ENCODE measurements around the gene HNRNPF. TPM values are rescaled to one million over a fixed set of nuclear protein-coding genes. Genes with fewer than 3 reads are reported as not detected.
"Not testable (repeated sequence)": the region's sequence is repeated elsewhere in the genome, so short reads cannot be mapped to it uniquely, and the experiment has no call there.

Gene HNRNPF
- total RNA-seq, 2 donors from 2014 or later, result 57.8 to 78.7 TPM

GRCh38 chr10:43448742-43449141, 39.8 kb upstream of the HNRNPF start:
- Histone ChIP-seq H3K4me3 (no peak overlapping the region), H3K27me3 (no peaks in the 10 kb centered on the region), H3K4me1 (no peaks in the 10 kb centered on the region), H3K36me3 (no peaks in the 10 kb centered on the region), H3K9me3 (no peaks in the 10 kb centered on the region), H3K27ac (no peak overlapping the region)
- no peak for DNase-seq (ENCODE audit: low spot score)
- no peak for TF ChIP-seq CTCF (IDR thresholded peaks at IDR 0.05)

- H3K27me3 ChIP-seq; H3K27ac ChIP-seq; H3K4me1 ChIP-seq; H3K4me3 ChIP-seq; H3K9me3 ChIP-seq; DNase-seq (ENCODE audit: low spot score); H3K36me3 ChIP-seq: not testable (repeated sequence)
These were observed 37.4 kb upstream of the HNRNPF start for GRCh38 chr10:43446219-43447017.

GRCh38 chr10:43444897-43445466, 36.0 kb upstream of the HNRNPF start:
- DNase-seq (ENCODE audit: low spot score), result no peak
- Histone ChIP-seq H3K4me3 (no peak overlapping the region), H3K4me1 (no peaks in the 10 kb centered on the region), H3K9me3 (no peaks in the 10 kb centered on the region), H3K27ac (no peak overlapping the region), H3K27me3 (no peaks in the 10 kb centered on the region), H3K36me3 (no peaks in the 10 kb centered on the region)
- no peak for TF ChIP-seq CTCF (IDR thresholded peaks at IDR 0.05)

- no peak for DNase-seq (ENCODE audit: low spot score)
- Histone ChIP-seq H3K9me3 (no peaks in the 10 kb centered on the region), H3K27ac (no peak overlapping the region), H3K4me1 (no peaks in the 10 kb centered on the region), H3K27me3 (no peaks in the 10 kb centered on the region), H3K4me3 (no peak overlapping the region), H3K36me3 (no peaks in the 10 kb centered on the region)
- no peak for TF ChIP-seq CTCF (IDR thresholded peaks at IDR 0.05)
These were observed 35.3 kb upstream of the HNRNPF start for GRCh38 chr10:43444323-43444722.

- Histone ChIP-seq H3K27ac (no peak overlapping the region), H3K36me3 (no peaks in the 10 kb centered on the region), H3K9me3 (no peaks in the 10 kb centered on the region), H3K4me3 (no peak overlapping the region), H3K27me3 (no peaks in the 10 kb centered on the region), H3K4me1 (peaks cover 0 to 7% of the 10 kb centered on the region in 2 donors)
- TF ChIP-seq CTCF (IDR thresholded peaks at IDR 0.05), result no peak
- no peak for DNase-seq (ENCODE audit: low spot score)
These were observed 31.6 kb upstream of the HNRNPF start for GRCh38 chr10:43440463-43441134.

- no peaks in the 10 kb centered on the region for H3K9me3 ChIP-seq
- TF ChIP-seq CTCF (IDR thresholded peaks at IDR 0.05), result no peak
- H3K36me3 ChIP-seq, result no peaks in the 10 kb centered on the region
- no peaks in the 10 kb centered on the region for H3K27me3 ChIP-seq
- H3K4me1 ChIP-seq, result peaks cover 0 to 7% of the 10 kb centered on the region in 2 donors
- H3K4me3 ChIP-seq, result peak overlapping the region; percentile 78 to 85
- peak overlapping the region; percentile 98 to 99 for H3K27ac ChIP-seq
- no peak for DNase-seq (ENCODE audit: low spot score)
These were observed 28.3 kb upstream of the HNRNPF start for GRCh38 chr10:43437141-43437870.

All from right atrium auricular region (tissue), 2 donors.